H9 (cell line): ENCODE data around the gene ACOT7. TPM values are rescaled to one million over a fixed set of nuclear protein-coding genes. Genes with fewer than 3 reads are reported as not detected.

Experiments
- DNase-seq: peaks from one replicate; pipeline ENCODE4 v3.0.0-alpha.2; 2017
- H2AFZ ChIP-seq: one replicate; pipeline ENCODE4 v1.6.1; 2013; ENCODE audit warnings: mild to moderate bottlenecking, low read length, control low read depth, moderate library complexity
- H2AK5ac ChIP-seq: 2 replicates; pipeline ENCODE4 v1.6.1; 2013; ENCODE audit warnings: low read length, control low read depth, mixed read lengths; ENCODE audit not compliant: insufficient read length
- H2BK120ac ChIP-seq: one replicate; pipeline ENCODE4 v1.6.1; 2013; ENCODE audit warnings: low read depth, mild to moderate bottlenecking, low read length, control low read depth, inconsistent platforms; ENCODE audit not compliant: poor library complexity, severe bottlenecking
- H2BK12ac ChIP-seq: 2 replicates; pipeline ENCODE4 v1.6.1; 2013; ENCODE audit warnings: low read length, control low read depth, mixed read lengths, low read depth; ENCODE audit not compliant: insufficient read length
- H2BK15ac ChIP-seq: 2 replicates; pipeline ENCODE4 v1.6.1; 2013; ENCODE audit warnings: low read depth, low read length, control low read depth
- H2BK20ac ChIP-seq: one replicate; pipeline ENCODE4 v1.6.1; 2013; ENCODE audit warnings: low read depth, mild to moderate bottlenecking, low read length, control low read depth, inconsistent platforms; ENCODE audit not compliant: poor library complexity, severe bottlenecking
- H2BK5ac ChIP-seq: 2 replicates; pipeline ENCODE4 v1.6.1; 2013; ENCODE audit warnings: low read length, control low read depth, mixed read lengths; ENCODE audit not compliant: insufficient read length
- H3K14ac ChIP-seq: 2 replicates; pipeline ENCODE4 v1.6.1; 2013; ENCODE audit warnings: low read length, control low read depth; ENCODE audit not compliant: insufficient read depth
- H3K18ac ChIP-seq: 2 replicates; pipeline ENCODE4 v1.6.1; 2013; ENCODE audit warnings: low read depth, mild to moderate bottlenecking, mixed read lengths, low read length, control low read depth; ENCODE audit not compliant: insufficient read length
- H3K23ac ChIP-seq: 2 replicates; pipeline ENCODE4 v1.6.1; 2013; ENCODE audit warnings: low read length, control low read depth, mixed read lengths, low read depth; ENCODE audit not compliant: insufficient read length
- H3K23me2 ChIP-seq: 2 replicates; pipeline ENCODE4 v1.6.1; 2013; ENCODE audit warnings: low read depth, mild to moderate bottlenecking, mixed read lengths, low read length, control low read depth; ENCODE audit not compliant: insufficient read length, poor library complexity, severe bottlenecking
- H3K27ac ChIP-seq: 2 replicates; pipeline ENCODE4 v1.5.1; 2013; ENCODE audit warnings: low read length, control low read depth, mixed read lengths, low read depth; ENCODE audit not compliant: insufficient read length
- H3K27me3 ChIP-seq: 2 replicates; pipeline ENCODE4 v1.6.1; 2013; ENCODE audit warnings: low read length, control low read depth, inconsistent platforms; ENCODE audit not compliant: insufficient read depth
- H3K4ac ChIP-seq: 2 replicates; pipeline ENCODE4 v1.6.1; 2013; ENCODE audit warnings: low read depth, mild to moderate bottlenecking, control low read depth, inconsistent platforms, low read length, moderate library complexity
- H3K4me1 ChIP-seq: 2 replicates; pipeline ENCODE4 v1.6.1; 2013; ENCODE audit warnings: low read length, control low read depth, inconsistent platforms; ENCODE audit not compliant: insufficient read depth
- H3K4me2 ChIP-seq: 2 replicates; pipeline ENCODE4 v1.6.1; 2013; ENCODE audit warnings: low read length, control low read depth, mixed read lengths; ENCODE audit not compliant: insufficient read length, insufficient read depth
- H3K56ac ChIP-seq: 2 replicates; pipeline ENCODE4 v1.6.1; 2013; ENCODE audit warnings: low read depth, mild to moderate bottlenecking, mixed read lengths, low read length, control low read depth; ENCODE audit not compliant: insufficient read length
- H3K79me1 ChIP-seq: 2 replicates; pipeline ENCODE4 v1.6.1; 2013; ENCODE audit warnings: low read depth, mild to moderate bottlenecking, moderate library complexity, low read length, control low read depth, inconsistent platforms; ENCODE audit not compliant: insufficient read depth, poor library complexity, severe bottlenecking
- H3K79me2 ChIP-seq: 2 replicates; pipeline ENCODE4 v1.6.1; 2013; ENCODE audit warnings: low read length, control low read depth, inconsistent platforms; ENCODE audit not compliant: insufficient read depth
- H3K9ac ChIP-seq: 2 replicates; pipeline ENCODE4 v1.6.1; 2013; ENCODE audit warnings: low read length, control low read depth, mixed read lengths; ENCODE audit not compliant: insufficient read length; ENCODE audit errors: extremely low read depth
- H3K9me3 ChIP-seq: one replicate; pipeline ENCODE4 v1.6.1; 2013; ENCODE audit warnings: low read depth, low read length, inconsistent platforms; ENCODE audit not compliant: control insufficient read depth
- H3T11ph ChIP-seq: one replicate; pipeline ENCODE4 v1.6.1; 2013; ENCODE audit warnings: mild to moderate bottlenecking, low read length, control low read depth, inconsistent platforms
- H4K20me1 ChIP-seq: one replicate; pipeline ENCODE4 v1.6.1; 2013; ENCODE audit not compliant: control insufficient read depth, insufficient read length, insufficient read depth
- H4K5ac ChIP-seq: 2 replicates; pipeline ENCODE4 v1.6.1; 2013; ENCODE audit warnings: low read depth, mild to moderate bottlenecking, mixed read lengths, low read length, control low read depth; ENCODE audit not compliant: insufficient read length
- H4K8ac ChIP-seq: replicated peaks from 2 replicates; pipeline ENCODE4 v1.6.1; 2013; ENCODE audit warnings: low read length, control low read depth, mixed read lengths, low read depth; ENCODE audit not compliant: insufficient read length
- H4K91ac ChIP-seq: 2 replicates; pipeline ENCODE4 v1.6.1; 2013; ENCODE audit warnings: low read depth, mild to moderate bottlenecking, moderate library complexity, mixed read lengths, low read length, control low read depth; ENCODE audit not compliant: insufficient read length
- H3K27ac Mint-ChIP-seq, 3 experiments: 2 replicates in 2 of 3; 3 replicates in 1 of 3; pipeline ENCODE4 v1.8.0; 2020 to 2021; ENCODE audit warnings: mixed read lengths in 3 of 3, mild to moderate bottlenecking in 1 of 3, moderate library complexity in 1 of 3
- H3K27me3 Mint-ChIP-seq: 2 replicates; pipeline ENCODE4 v1.8.0; 2021; ENCODE audit warnings: low read depth, mild to moderate bottlenecking, moderate library complexity, mixed read lengths
- H3K36me3 Mint-ChIP-seq, 3 experiments: 2 replicates in 2 of 3; 3 replicates in 1 of 3; pipeline ENCODE4 v1.8.0; 2020 to 2021; ENCODE audit warnings: low read depth in 3 of 3, mixed read lengths in 3 of 3; ENCODE audit not compliant: insufficient read depth in 1 of 3
- H3K4me1 Mint-ChIP-seq, 2 experiments: 2 replicates each; pipeline ENCODE4 v1.8.0; 2020; ENCODE audit warnings: mixed read lengths in 2 of 2
- H3K4me3 Mint-ChIP-seq, 2 experiments: 2 replicates in 1 of 2; 3 replicates in 1 of 2; pipeline ENCODE4 v1.8.0; 2020 to 2021; ENCODE audit warnings: mild to moderate bottlenecking in 2 of 2, mixed read lengths in 2 of 2, moderate library complexity in 1 of 2
- H3K9me3 Mint-ChIP-seq, 2 experiments: 2 replicates in 1 of 2; 3 replicates in 1 of 2; pipeline ENCODE4 v1.8.0; 2020; ENCODE audit warnings: mild to moderate bottlenecking in 2 of 2, mixed read lengths in 2 of 2, moderate library complexity in 1 of 2
- CTCF ChIP-seq: fragments of 200-600 bp; sonication (generic); conservative IDR thresholded peaks from 3 replicates; pipeline ENCODE4 v1.8.0; 2021; ENCODE audit warnings: antibody characterized with exemption, mild to moderate bottlenecking
- WGBS: extraction: QIAGEN DNeasy Blood & Tissue Kit; methylation state at CpG from one replicate; pipeline ENCODE4 v1.1.7; 2013; ENCODE audit warnings: missing lambda C conversion rate, low lambda C conversion rate, mixed read lengths; ENCODE audit not compliant: insufficient read length; ENCODE audit errors: extremely low coverage; 5-methylcytosine and 5-hydroxymethylcytosine counted together
- total RNA-seq: library from RNA; stranded (reverse); gene quantifications from 2 replicates; pipeline ENCODE4 v1.2.1, GENCODE V29; 2021

Gene ACOT7
- total RNA-seq, 1 experiment from 2014 or later, result 87.4 TPM

DNA sequence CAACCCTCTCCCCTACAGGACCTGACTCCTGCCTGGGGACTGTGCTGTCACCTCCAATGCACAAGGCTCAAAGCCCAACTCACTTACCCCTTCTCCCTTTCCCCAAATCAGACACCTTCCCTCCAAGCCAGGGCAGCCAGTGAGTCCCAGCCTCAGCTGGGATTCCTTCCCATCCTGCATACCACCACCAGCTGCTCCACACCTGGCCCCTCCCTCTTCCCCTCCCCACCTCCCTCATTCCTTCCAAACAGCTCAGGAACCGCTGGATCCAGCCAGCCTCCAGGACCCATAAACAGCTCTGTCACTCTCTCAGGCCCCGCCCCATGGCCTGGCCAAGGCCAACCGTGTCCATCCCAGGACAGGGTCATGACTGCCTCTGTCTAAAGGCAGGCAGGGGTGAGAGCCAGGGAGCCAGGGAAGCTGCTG lies 41.4 kb downstream of the ACOT7 start:
- Histone ChIP-seq H3K14ac (no peak overlapping the region; the same call in 1 of the 2 replicates), H4K91ac (no peak overlapping the region), H2BK120ac (no peak overlapping the region), H4K20me1 (no peaks in the 10 kb centered on the region), H3K27me3 (no peaks in the 10 kb centered on the region), H3K79me2 (no peaks in the 10 kb centered on the region; the same call in 1 of the 2 replicates), H3K27ac (no peak overlapping the region), H3K23me2 (no peaks in the 10 kb centered on the region), H2BK5ac (no peak overlapping the region), H3K4ac (no peak overlapping the region), H4K8ac (no peak overlapping the region), H3K9ac (no peak overlapping the region), H2AFZ (no peak overlapping the region), H3K18ac (no peak overlapping the region), H3K9me3 (no peaks in the 10 kb centered on the region), H3K4me2 (no peak overlapping the region), H3K79me1 (peaks cover 5% of the 10 kb centered on the region), H3T11ph (no peak overlapping the region), H2BK15ac (no peak overlapping the region), H2AK5ac (no peak overlapping the region), H2BK20ac (no peak overlapping the region), H3K4me1 (0 out of 2 replicates have a peak, but pooled peaks cover 3% of the 10 kb centered on the region), H3K23ac (no peak overlapping the region), H4K5ac (no peak overlapping the region), H3K56ac (no peak overlapping the region), H2BK12ac (no peak overlapping the region)
- TF ChIP-seq CTCF, result no peak
- whole genome bisulfite sequencing, result no CpG with 5 or more reads among the region's 3 CpGs
- peak overlapping the region; percentile 41 to 85 (median 80); a peak in 4 of 7 replicates for H3K27ac Mint-ChIP-seq
- peaks cover 17 to 40% of the 10 kb centered on the region in 2 experiments for H3K4me1 Mint-ChIP-seq
- no peaks in the 10 kb centered on the region; a peak in 1 of 5 replicates for H3K9me3 Mint-ChIP-seq
- H3K27me3 Mint-ChIP-seq, result no peaks in the 10 kb centered on the region
- peak overlapping the region in 1 of 2 experiments; percentile 62; a peak in 1 of 5 replicates for H3K4me3 Mint-ChIP-seq
- H3K36me3 Mint-ChIP-seq, result peaks cover 2 to 11% (median 5%) of the 10 kb centered on the region in 3 experiments; a peak in 5 of 7 replicates
- DNase-seq, result peak; percentile 94
